Loucy (cell line): Measurements from ENCODE around the gene PPP2R5C.

ENCODE experiments used
- H2AFZ ChIP-seq: fragments of 200-600 bp; sonication (generic); 2 replicates; pipeline ENCODE4 v1.6.0; 2016; ENCODE audit warnings: antibody characterized with exemption, mild to moderate bottlenecking, low read length, moderate library complexity
- H3F3A ChIP-seq: fragments of 200-600 bp; 2 replicates; pipeline ENCODE4 v1.6.0; 2016; ENCODE audit warnings: antibody characterized with exemption, low read depth, mild to moderate bottlenecking
- H3K27me3 ChIP-seq: fragments of 200-600 bp; sonication (generic); 2 replicates; pipeline ENCODE4 v1.6.1; 2014; ENCODE audit warnings: low read length, mild to moderate bottlenecking; ENCODE audit not compliant: insufficient read depth, poor library complexity, severe bottlenecking
- H3K36me3 ChIP-seq: fragments of 200-600 bp; sonication (generic); 2 replicates; pipeline ENCODE4 v1.6.1; 2016; ENCODE audit warnings: low read length; ENCODE audit not compliant: insufficient read depth
- H3K4me1 ChIP-seq: fragments of 200-600 bp; sonication (generic); 2 replicates; pipeline ENCODE4 v1.5.1; 2014; ENCODE audit warnings: low read length, mild to moderate bottlenecking; ENCODE audit not compliant: insufficient read depth, poor library complexity, severe bottlenecking
- H3K4me2 ChIP-seq: fragments of 200-600 bp; sonication (generic); 2 replicates; pipeline ENCODE4 v1.6.0; 2014; ENCODE audit warnings: antibody characterized with exemption, low read length, low read depth, mild to moderate bottlenecking; ENCODE audit not compliant: poor library complexity, severe bottlenecking
- H3K4me3 ChIP-seq: fragments of 200-600 bp; sonication (generic); 2 replicates; pipeline ENCODE4 v1.5.1; 2014; ENCODE audit warnings: low read length, mild to moderate bottlenecking, mixed read lengths; ENCODE audit not compliant: poor library complexity, severe bottlenecking
- H3K79me2 ChIP-seq: fragments of 200-600 bp; sonication (generic); 2 replicates; pipeline ENCODE4 v1.6.1; 2014; ENCODE audit warnings: low read length; ENCODE audit not compliant: insufficient read depth
- H3K9ac ChIP-seq: fragments of 200-600 bp; sonication (generic); 2 replicates; pipeline ENCODE4 v1.6.0; 2014; ENCODE audit warnings: mild to moderate bottlenecking, low read depth, low read length, moderate library complexity; ENCODE audit not compliant: poor library complexity, severe bottlenecking
- H3K9me2 ChIP-seq: fragments of 200-600 bp; sonication (generic); replicated peaks from 2 replicates; pipeline ENCODE4 v1.6.1; 2016; ENCODE audit warnings: low read depth, low read length, mixed read lengths
- H3K9me3 ChIP-seq: fragments of 200-600 bp; sonication (generic); 2 replicates; pipeline ENCODE4 v1.6.1; 2014; ENCODE audit warnings: mild to moderate bottlenecking, antibody characterized with exemption, low read length, low read depth; ENCODE audit not compliant: insufficient read depth
- H4K20me1 ChIP-seq: fragments of 200-600 bp; sonication (generic); 2 replicates; pipeline ENCODE4 v1.6.0; 2014; ENCODE audit warnings: antibody characterized with exemption, low read length, mild to moderate bottlenecking; ENCODE audit not compliant: insufficient read depth, poor library complexity, severe bottlenecking
- EZH2phosphoT487 ChIP-seq: fragments of 200-600 bp; IDR thresholded peaks from 2 replicates; pipeline ENCODE4 v1.6.1; 2018; ENCODE audit warnings: antibody characterized with exemption, mild to moderate bottlenecking, moderate library complexity, borderline replicate concordance
- TF ChIP-seq, protein P1 (sequence below): fragments of 200-600 bp; sonication (generic); conservative IDR thresholded peaks from 2 replicates; pipeline ENCODE4 v1.5.1; 2014; ENCODE audit warnings: mild to moderate bottlenecking, antibody characterized with exemption, low read length

The PPP2R5C gene

GRCh38 chr14:101781240-101782061, 19.9 kb downstream of the PPP2R5C start:
- no peaks in the 10 kb centered on the region for H3K36me3 ChIP-seq
- H3K4me1 ChIP-seq: peaks cover 2% of the 10 kb centered on the region
- H3K27me3 ChIP-seq: no peaks in the 10 kb centered on the region
- no peak overlapping the region for H3K4me3 ChIP-seq
- H2AFZ ChIP-seq: no peak overlapping the region
- TF ChIP-seq, protein P1, sequence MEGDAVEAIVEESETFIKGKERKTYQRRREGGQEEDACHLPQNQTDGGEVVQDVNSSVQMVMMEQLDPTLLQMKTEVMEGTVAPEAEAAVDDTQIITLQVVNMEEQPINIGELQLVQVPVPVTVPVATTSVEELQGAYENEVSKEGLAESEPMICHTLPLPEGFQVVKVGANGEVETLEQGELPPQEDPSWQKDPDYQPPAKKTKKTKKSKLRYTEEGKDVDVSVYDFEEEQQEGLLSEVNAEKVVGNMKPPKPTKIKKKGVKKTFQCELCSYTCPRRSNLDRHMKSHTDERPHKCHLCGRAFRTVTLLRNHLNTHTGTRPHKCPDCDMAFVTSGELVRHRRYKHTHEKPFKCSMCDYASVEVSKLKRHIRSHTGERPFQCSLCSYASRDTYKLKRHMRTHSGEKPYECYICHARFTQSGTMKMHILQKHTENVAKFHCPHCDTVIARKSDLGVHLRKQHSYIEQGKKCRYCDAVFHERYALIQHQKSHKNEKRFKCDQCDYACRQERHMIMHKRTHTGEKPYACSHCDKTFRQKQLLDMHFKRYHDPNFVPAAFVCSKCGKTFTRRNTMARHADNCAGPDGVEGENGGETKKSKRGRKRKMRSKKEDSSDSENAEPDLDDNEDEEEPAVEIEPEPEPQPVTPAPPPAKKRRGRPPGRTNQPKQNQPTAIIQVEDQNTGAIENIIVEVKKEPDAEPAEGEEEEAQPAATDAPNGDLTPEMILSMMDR: no peak
- no peak for TF ChIP-seq EZH2phosphoT487
- H3K79me2 ChIP-seq: no peaks in the 10 kb centered on the region
- H3K9me3 ChIP-seq: no peaks in the 10 kb centered on the region
- no peak overlapping the region for H3K9ac ChIP-seq
- no peaks in the 10 kb centered on the region for H4K20me1 ChIP-seq
- no peaks in the 10 kb centered on the region for H3F3A ChIP-seq
- no peak overlapping the region for H3K4me2 ChIP-seq
- no peaks in the 10 kb centered on the region for H3K9me2 ChIP-seq

- Histone ChIP-seq H3K4me1 (no peaks in the 10 kb centered on the region), H2AFZ (no peak overlapping the region), H3K27me3 (no peaks in the 10 kb centered on the region), H4K20me1 (no peaks in the 10 kb centered on the region), H3K4me3 (no peak overlapping the region), H3K36me3 (no peaks in the 10 kb centered on the region), H3K9me2 (no peaks in the 10 kb centered on the region), H3K9ac (no peak overlapping the region), H3K9me3 (no peaks in the 10 kb centered on the region), H3K4me2 (no peak overlapping the region), H3F3A (no peaks in the 10 kb centered on the region), H3K79me2 (no peaks in the 10 kb centered on the region)
- TF ChIP-seq, protein P1: no peak
- TF ChIP-seq EZH2phosphoT487: no peak
These were observed 21.9 kb downstream of the PPP2R5C start for GRCh38 chr14:101783260-101784016.

DNA sequence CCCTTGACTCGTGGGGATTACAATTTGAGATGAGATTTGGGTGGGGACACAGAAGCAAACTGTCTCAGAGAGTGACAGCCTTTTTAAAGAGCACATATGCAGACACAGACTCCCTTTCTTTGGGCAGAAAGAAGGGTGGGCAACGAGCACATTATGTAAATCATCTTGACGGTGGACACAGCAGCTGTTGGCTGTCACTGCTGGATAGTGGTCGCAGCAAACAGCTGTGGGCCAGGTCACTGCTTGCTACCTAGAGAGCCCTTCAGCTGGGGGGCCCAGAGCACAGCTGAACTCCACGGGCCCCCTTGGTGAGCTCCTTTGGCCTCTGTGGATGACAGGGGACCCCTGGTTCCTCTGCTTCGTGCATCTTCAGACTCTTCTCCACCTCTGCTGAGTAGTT, 23.1 kb downstream of the PPP2R5C start:
- Histone ChIP-seq H3K9me3 (no peaks in the 10 kb centered on the region), H4K20me1 (no peaks in the 10 kb centered on the region), H3F3A (no peaks in the 10 kb centered on the region), H3K27me3 (no peaks in the 10 kb centered on the region), H3K36me3 (no peaks in the 10 kb centered on the region), H3K9me2 (no peaks in the 10 kb centered on the region), H3K9ac (no peak overlapping the region), H3K4me1 (no peaks in the 10 kb centered on the region), H3K4me3 (no peak overlapping the region), H2AFZ (no peak overlapping the region), H3K4me2 (no peak overlapping the region), H3K79me2 (no peaks in the 10 kb centered on the region)
- TF ChIP-seq EZH2phosphoT487: no peak
